WTC11 (cell line): ENCODE data around the gene AKAP13. TPM values are rescaled to one million over a fixed set of nuclear protein-coding genes. Genes with fewer than 3 reads are reported as not detected.

Source experiments
- ATAC-seq: fragments of 200-7000 bp; cut with Tn5 transposase; 2 replicates; pipeline ENCODE4 v1.10.0; 2021; ENCODE audit warnings: mild to moderate bottlenecking, moderate library complexity
- CTCF ChIA-PET: fragments of 300-600 bp; sonication (Branson Sonifier 250); formaldehyde crosslinking; loops from one replicate; lab custom pipeline; 2021; ENCODE audit warnings: antibody characterized with exemption; lab: Charles Lee
- POLR2A ChIA-PET: fragments of 350-600 bp; sonication (Branson Sonifier 250); formaldehyde crosslinking; loops from one replicate; lab custom pipeline; 2021; ENCODE audit warnings: antibody characterized with exemption; lab: Charles Lee
- DNase-seq: peaks from one replicate; pipeline ENCODE4 v3.0.0; 2021; ENCODE audit warnings: low spot score
- H3K27ac Mint-ChIP-seq: 2 replicates; pipeline ENCODE4 v1.8.0; 2021; ENCODE audit warnings: mixed read lengths
- H3K27me3 Mint-ChIP-seq: 2 replicates; pipeline ENCODE4 v1.8.0; 2021; ENCODE audit warnings: low read depth, mild to moderate bottlenecking, moderate library complexity, mixed read lengths
- H3K36me3 Mint-ChIP-seq: 2 replicates; pipeline ENCODE4 v1.8.0; 2021; ENCODE audit warnings: mixed read lengths
- H3K4me1 Mint-ChIP-seq: 2 replicates; pipeline ENCODE4 v1.8.0; 2022; ENCODE audit warnings: mixed read lengths
- H3K4me3 Mint-ChIP-seq: 2 replicates; pipeline ENCODE4 v1.8.0; 2021; ENCODE audit warnings: mild to moderate bottlenecking, moderate library complexity, mixed read lengths
- H3K9me3 Mint-ChIP-seq: 2 replicates; pipeline ENCODE4 v1.8.0; 2021; ENCODE audit warnings: mixed read lengths
- AR ChIP-seq: fragments of 250-450 bp; sonication (Bioruptor Pico); IDR thresholded peaks from 2 replicates; pipeline ENCODE4 v1.9.0; 2021; ENCODE audit warnings: mild to moderate bottlenecking
- ATF1 ChIP-seq: sonication (generic); formaldehyde crosslinking; IDR thresholded peaks from 2 replicates; pipeline ENCODE4 v1.8.1; 2023; ENCODE audit warnings: mild to moderate bottlenecking, moderate library complexity, missing genetic modification reagents
- ATF3 ChIP-seq: sonication (generic); formaldehyde crosslinking; conservative IDR thresholded peaks from 2 replicates; pipeline ENCODE4 v1.8.1; 2022; ENCODE audit warnings: mild to moderate bottlenecking, missing genetic modification reagents
- CDX4 ChIP-seq: fragments of 250-450 bp; sonication (Bioruptor Pico); IDR thresholded peaks from 2 replicates; pipeline ENCODE4 v1.9.0; 2021; ENCODE audit warnings: moderate library complexity, mild to moderate bottlenecking, inconsistent platforms, borderline replicate concordance
- CREM ChIP-seq: sonication (generic); formaldehyde crosslinking; IDR thresholded peaks from 2 replicates; pipeline ENCODE4 v1.8.1; 2022; ENCODE audit warnings: mild to moderate bottlenecking, missing genetic modification reagents, moderate library complexity
- E2F4 ChIP-seq: sonication (generic); formaldehyde crosslinking; IDR thresholded peaks from 2 replicates; pipeline ENCODE4 v1.8.1; 2022; ENCODE audit warnings: low read depth, mild to moderate bottlenecking, moderate library complexity, missing genetic modification reagents, borderline replicate concordance
- ERG ChIP-seq: fragments of 250-450 bp; sonication (Bioruptor Pico); IDR thresholded peaks from 2 replicates; pipeline ENCODE4 v1.8.0; 2021; ENCODE audit warnings: mild to moderate bottlenecking
- ESRRA ChIP-seq: sonication (generic); formaldehyde crosslinking; IDR thresholded peaks from 2 replicates; pipeline ENCODE4 v1.8.1; 2022; ENCODE audit warnings: mild to moderate bottlenecking, missing genetic modification reagents, borderline replicate concordance
- ETV6 ChIP-seq: sonication (generic); formaldehyde crosslinking; IDR thresholded peaks from 2 replicates; pipeline ENCODE4 v1.8.1; 2022; ENCODE audit warnings: mild to moderate bottlenecking, missing genetic modification reagents
- FOXJ3 ChIP-seq: sonication (generic); formaldehyde crosslinking; IDR thresholded peaks from 2 replicates; pipeline ENCODE4 v1.9.0; 2021; ENCODE audit warnings: missing genetic modification reagents, mild to moderate bottlenecking, borderline replicate concordance
- FOXK1 ChIP-seq: sonication (generic); formaldehyde crosslinking; IDR thresholded peaks from 2 replicates; pipeline ENCODE4 v1.8.0; 2022; ENCODE audit warnings: mild to moderate bottlenecking, moderate library complexity, missing genetic modification reagents
- GRHL2 ChIP-seq: fragments of 250-450 bp; sonication (Bioruptor Pico); IDR thresholded peaks from 2 replicates; pipeline ENCODE4 v1.8.0; 2022; ENCODE audit warnings: mild to moderate bottlenecking, moderate library complexity; ENCODE audit not compliant: insufficient replicate concordance, severe bottlenecking
- JAZF1 ChIP-seq: fragments of 250-450 bp; sonication (Bioruptor Pico); IDR thresholded peaks from 2 replicates; pipeline ENCODE4 v1.9.0; 2021; ENCODE audit warnings: moderate library complexity, mild to moderate bottlenecking, inconsistent platforms
- JUN ChIP-seq: sonication (generic); formaldehyde crosslinking; IDR thresholded peaks from 2 replicates; pipeline ENCODE4 v1.8.0; 2023; ENCODE audit warnings: mild to moderate bottlenecking, missing genetic modification reagents
- MXD4 ChIP-seq: fragments of 250-450 bp; sonication (Bioruptor Pico); IDR thresholded peaks from 2 replicates; pipeline ENCODE4 v1.8.0; 2021; ENCODE audit warnings: mild to moderate bottlenecking, moderate library complexity, borderline replicate concordance
- NFATC4 ChIP-seq: fragments of 250-450 bp; sonication (Bioruptor Pico); IDR thresholded peaks from 2 replicates; pipeline ENCODE4 v1.9.0; 2021; ENCODE audit warnings: mild to moderate bottlenecking
- NFE2L1 ChIP-seq: sonication (generic); formaldehyde crosslinking; IDR thresholded peaks from 2 replicates; pipeline ENCODE4 v1.8.1; 2023; ENCODE audit warnings: missing genetic modification reagents
- PRRX2 ChIP-seq: fragments of 250-450 bp; sonication (Bioruptor Pico); IDR thresholded peaks from 2 replicates; pipeline ENCODE4 v1.8.0; 2021; ENCODE audit warnings: mild to moderate bottlenecking
- RELA ChIP-seq: sonication (generic); formaldehyde crosslinking; IDR thresholded peaks from 2 replicates; pipeline ENCODE4 v1.8.1; 2022; ENCODE audit warnings: missing genetic modification reagents, mild to moderate bottlenecking, borderline replicate concordance
- SP1 ChIP-seq: sonication (generic); formaldehyde crosslinking; conservative IDR thresholded peaks from 2 replicates; pipeline ENCODE4 v1.8.1; 2022; ENCODE audit warnings: missing genetic modification reagents
- TP53 ChIP-seq: sonication (generic); formaldehyde crosslinking; IDR thresholded peaks from 2 replicates; pipeline ENCODE4 v1.8.1; 2023; ENCODE audit warnings: mild to moderate bottlenecking, missing genetic modification reagents
- USF1 ChIP-seq: sonication (generic); formaldehyde crosslinking; IDR thresholded peaks from 2 replicates; pipeline ENCODE4 v1.8.0; 2022; ENCODE audit warnings: mild to moderate bottlenecking, missing genetic modification reagents
- ZBTB21 ChIP-seq: sonication (generic); formaldehyde crosslinking; IDR thresholded peaks from 2 replicates; pipeline ENCODE4 v1.8.1; 2023; ENCODE audit warnings: mild to moderate bottlenecking, missing genetic modification reagents, borderline replicate concordance
- ZNF232 ChIP-seq: sonication (generic); formaldehyde crosslinking; IDR thresholded peaks from 2 replicates; pipeline ENCODE4 v1.8.0; 2022; ENCODE audit warnings: mild to moderate bottlenecking, missing genetic modification reagents
- ZNF671 ChIP-seq: fragments of 250-450 bp; sonication (Bioruptor Pico); IDR thresholded peaks from 2 replicates; pipeline ENCODE4 v1.8.0; 2021; ENCODE audit warnings: mild to moderate bottlenecking
- ZSCAN18 ChIP-seq: fragments of 250-450 bp; sonication (Bioruptor Pico); IDR thresholded peaks from 2 replicates; pipeline ENCODE4 v2.1.2; 2022; ENCODE audit warnings: mild to moderate bottlenecking, moderate library complexity
- total RNA-seq: library from RNA; stranded (reverse); gene quantifications from 3 replicates; pipeline ENCODE4 v1.2.3, GENCODE V29; 2021

Gene AKAP13
- total RNA-seq, 1 experiment from 2014 or later: 50.3 TPM

- H3K27me3 Mint-ChIP-seq: no peaks in the 10 kb centered on the region
- 0 out of 2 replicates have a peak, but pooled peaks cover 4% of the 10 kb centered on the region for H3K4me1 Mint-ChIP-seq
- CTCF ChIA-PET: no interaction called here
- ATAC-seq: no peak
- H3K36me3 Mint-ChIP-seq: no peaks in the 10 kb centered on the region
- H3K4me3 Mint-ChIP-seq: no peak overlapping the region
- POLR2A ChIA-PET: interaction anchor here (0.6 kb wide), 1 partner anchor 99 kb away, joined by 5 read pairs; no protein-coding TSS in a partner anchor
- no peaks in the 10 kb centered on the region for H3K9me3 Mint-ChIP-seq
- DNase-seq: no peak
- H3K27ac Mint-ChIP-seq: no peak overlapping the region
- TF ChIP-seq AR (CRISPR knock-in tag) (no peak), JAZF1 (CRISPR knock-in tag) (no peak), NFE2L1 (CRISPR knock-in tag) (no peak), ESRRA (CRISPR knock-in tag) (no peak), USF1 (CRISPR knock-in tag) (no peak), ZNF232 (no peak), ZBTB21 (no peak), CREM (CRISPR knock-in tag) (no peak), FOXJ3 (no peak), JUN (no peak), MXD4 (CRISPR knock-in tag) (no peak), ATF1 (CRISPR knock-in tag) (no peak), ERG (CRISPR knock-in tag) (no peak)
Measured at GRCh38 chr15:85625856-85626255, 245.5 kb downstream of the AKAP13 start.

- Mint-ChIP-seq H3K36me3 (no peaks in the 10 kb centered on the region), H3K27ac (no peak overlapping the region), H3K27me3 (no peaks in the 10 kb centered on the region), H3K4me3 (no peak overlapping the region), H3K9me3 (no peaks in the 10 kb centered on the region), H3K4me1 (0 out of 2 replicates have a peak, but pooled peaks cover 4% of the 10 kb centered on the region)
- ATAC-seq (no peak), DNase-seq (no peak)
- TF ChIP-seq ATF1 (CRISPR knock-in tag) (no peak), CDX4 (no peak), USF1 (CRISPR knock-in tag) (no peak), ATF3 (CRISPR knock-in tag) (no peak), PRRX2 (CRISPR knock-in tag) (no peak), SP1 (no peak), GRHL2 (CRISPR knock-in tag) (no peak), ZNF671 (CRISPR knock-in tag) (no peak), E2F4 (CRISPR knock-in tag) (no peak), ZSCAN18 (CRISPR knock-in tag) (no peak), TP53 (CRISPR knock-in tag) (no peak), ETV6 (CRISPR knock-in tag) (no peak), RELA (CRISPR knock-in tag) (no peak), NFATC4 (CRISPR knock-in tag) (no peak), FOXK1 (no peak)
- CTCF ChIA-PET: interaction anchor here (1.6 kb wide), 1 partner anchor 9 kb away, joined by 3 read pairs; no protein-coding TSS in a partner anchor
- POLR2A ChIA-PET: no interaction called here
Measured at GRCh38 chr15:85627213-85627935, 247.0 kb downstream of the AKAP13 start.
